T-helper 17 cell (primary cell): Measurements from ENCODE around the gene INTS14. TPM values are rescaled to one million over a fixed set of nuclear protein-coding genes. Genes with fewer than 3 reads are reported as not detected.
"Not testable (repeated sequence)": the region's sequence is repeated elsewhere in the genome, so short reads cannot be mapped to it uniquely, and the experiment has no call there.

Experiments
- ATAC-seq: fragments of 150-1000 bp; cut with Tn5 transposase; 2 replicates; pipeline ENCODE4 v1.10.0; 2021; ENCODE audit warnings: mild to moderate bottlenecking, moderate library complexity
- DNase-seq, 3 donors: peaks; one replicate each; pipeline versions ENCODE4 v3.0.0 to v3.0.0-alpha.2; 2020 to 2021
- H3K9me3 ChIP-seq: one replicate; pipeline ENCODE4 v1.7.0; 2013; ENCODE audit warnings: low read length, mild to moderate bottlenecking; ENCODE audit not compliant: control insufficient read depth, poor library complexity, severe bottlenecking
- H3K27ac Mint-ChIP-seq: one replicate; pipeline ENCODE4 v1.8.0; 2022; ENCODE audit warnings: mild to moderate bottlenecking, moderate library complexity, mixed read lengths
- H3K27me3 Mint-ChIP-seq: one replicate; pipeline ENCODE4 v1.8.0; 2022; ENCODE audit warnings: mixed read lengths
- H3K36me3 Mint-ChIP-seq: one replicate; pipeline ENCODE4 v1.8.0; 2022; ENCODE audit warnings: low read depth, mixed read lengths
- H3K4me1 Mint-ChIP-seq: one replicate; pipeline ENCODE4 v1.8.0; 2022; ENCODE audit warnings: mild to moderate bottlenecking, mixed read lengths
- H3K4me3 Mint-ChIP-seq: one replicate; pipeline ENCODE4 v1.8.0; 2022; ENCODE audit warnings: mild to moderate bottlenecking, moderate library complexity, mixed read lengths
- total RNA-seq, 4 donors: library from RNA in 2 of 4; stranded (reverse) in 2 of 4; gene quantifications; one replicate each; pipeline ENCODE4 v1.2.3 and lab custom pipeline; 2022 to 2026

Gene INTS14
- total RNA-seq, 2 donors from 2014 or later, result 19.2 to 23.7 TPM

GRCh38 chr15:65556622-65557021 lies 54.3 kb downstream of the INTS14 start:
- Mint-ChIP-seq H3K27ac (no peak overlapping the region), H3K4me1 (no peaks in the 10 kb centered on the region), H3K27me3 (no peaks in the 10 kb centered on the region), H3K4me3 (no peak overlapping the region), H3K36me3 (peaks cover 4% of the 10 kb centered on the region)
- ATAC-seq, result no peak
- no peaks in the 10 kb centered on the region for H3K9me3 ChIP-seq
- DNase-seq, result no peak

GRCh38 chr15:65553691-65554090 lies 57.2 kb downstream of the INTS14 start:
- Mint-ChIP-seq H3K27me3 (no peaks in the 10 kb centered on the region), H3K36me3 (peaks cover 2% of the 10 kb centered on the region), H3K27ac (no peak overlapping the region), H3K4me3 (no peak overlapping the region), H3K4me1 (peaks cover 13% of the 10 kb centered on the region)
- H3K9me3 ChIP-seq, result no peaks in the 10 kb centered on the region
- DNase-seq, result no peak
- no peak for ATAC-seq

GRCh38 chr15:65552851-65553250 lies 58.1 kb downstream of the INTS14 start:
- not testable (repeated sequence) for DNase-seq, H3K36me3 Mint-ChIP-seq, ATAC-seq, H3K27ac Mint-ChIP-seq, H3K27me3 Mint-ChIP-seq, H3K9me3 ChIP-seq, H3K4me3 Mint-ChIP-seq
- peaks cover 13% of the 10 kb centered on the region for H3K4me1 Mint-ChIP-seq

GRCh38 chr15:65551183-65551582 lies 59.7 kb downstream of the INTS14 start:
- Mint-ChIP-seq H3K27ac (peak overlapping the region; percentile 79), H3K36me3 (no peaks in the 10 kb centered on the region), H3K4me3 (no peak overlapping the region), H3K27me3 (no peaks in the 10 kb centered on the region), H3K4me1 (peaks cover 16% of the 10 kb centered on the region)
- DNase-seq, result no peak
- no peak for ATAC-seq
- no peaks in the 10 kb centered on the region for H3K9me3 ChIP-seq

- H3K9me3 ChIP-seq, result no peaks in the 10 kb centered on the region
- Mint-ChIP-seq H3K27ac (peak overlapping the region; percentile 79), H3K27me3 (no peaks in the 10 kb centered on the region), H3K36me3 (no peaks in the 10 kb centered on the region), H3K4me1 (peaks cover 16% of the 10 kb centered on the region), H3K4me3 (no peak overlapping the region)
- DNase-seq (no peak), ATAC-seq (no peak)
Observed at GRCh38 chr15:65550681-65551098, 60.2 kb downstream of the INTS14 start.

- not testable (repeated sequence) for DNase-seq, H3K9me3 ChIP-seq, H3K4me3 Mint-ChIP-seq, H3K36me3 Mint-ChIP-seq, ATAC-seq, H3K27me3 Mint-ChIP-seq, H3K27ac Mint-ChIP-seq
- peaks cover 16% of the 10 kb centered on the region for H3K4me1 Mint-ChIP-seq
Observed at GRCh38 chr15:65549288-65549687, 61.6 kb downstream of the INTS14 start.

- H3K9me3 ChIP-seq, result no peaks in the 10 kb centered on the region
- Mint-ChIP-seq H3K4me1 (peaks cover 18% of the 10 kb centered on the region), H3K4me3 (no peak overlapping the region), H3K27me3 (no peaks in the 10 kb centered on the region), H3K36me3 (no peaks in the 10 kb centered on the region), H3K27ac (no peak overlapping the region)
- DNase-seq, result no peak
- no peak for ATAC-seq
Observed at GRCh38 chr15:65547841-65548240, 63.1 kb downstream of the INTS14 start.

GRCh38 chr15:65541231-65541820 lies 69.6 kb downstream of the INTS14 start:
- ATAC-seq, result no peak
- Mint-ChIP-seq H3K36me3 (peaks cover 3% of the 10 kb centered on the region), H3K4me3 (no peak overlapping the region), H3K27ac (no peak overlapping the region), H3K4me1 (peaks cover 23% of the 10 kb centered on the region), H3K27me3 (no peaks in the 10 kb centered on the region)
- DNase-seq, result no peak
- no peaks in the 10 kb centered on the region for H3K9me3 ChIP-seq

- H3K9me3 ChIP-seq, result no peaks in the 10 kb centered on the region
- no peaks in the 10 kb centered on the region for H3K27me3 Mint-ChIP-seq
- peaks cover 3% of the 10 kb centered on the region for H3K36me3 Mint-ChIP-seq
- H3K4me1 Mint-ChIP-seq, result peaks cover 28% of the 10 kb centered on the region
- ATAC-seq, result no peak
- no peak for DNase-seq
- no peak overlapping the region for H3K4me3 Mint-ChIP-seq
- peak overlapping the region; percentile 19 for H3K27ac Mint-ChIP-seq
Observed at GRCh38 chr15:65540314-65540713, 70.6 kb downstream of the INTS14 start.

GRCh38 chr15:65535192-65535591 lies 75.7 kb downstream of the INTS14 start:
- ATAC-seq (no peak), DNase-seq (no peak)
- Mint-ChIP-seq H3K4me3 (no peak overlapping the region), H3K27ac (no peak overlapping the region), H3K36me3 (peaks cover 5% of the 10 kb centered on the region), H3K27me3 (no peaks in the 10 kb centered on the region), H3K4me1 (peaks cover 32% of the 10 kb centered on the region)
- H3K9me3 ChIP-seq, result no peaks in the 10 kb centered on the region

- H3K9me3 ChIP-seq, result no peaks in the 10 kb centered on the region
- no peaks in the 10 kb centered on the region for H3K27me3 Mint-ChIP-seq
- H3K27ac Mint-ChIP-seq, result no peak overlapping the region
- peaks cover 29% of the 10 kb centered on the region for H3K4me1 Mint-ChIP-seq
- no peak for ATAC-seq
- no peak overlapping the region for H3K4me3 Mint-ChIP-seq
- peaks cover 5% of the 10 kb centered on the region for H3K36me3 Mint-ChIP-seq
- no peak for DNase-seq
Observed at GRCh38 chr15:65533057-65533756, 77.7 kb downstream of the INTS14 start.

GRCh38 chr15:65532738-65533051 lies 78.2 kb downstream of the INTS14 start:
- Mint-ChIP-seq H3K27me3 (no peaks in the 10 kb centered on the region), H3K4me3 (no peak overlapping the region), H3K36me3 (peaks cover 2% of the 10 kb centered on the region), H3K27ac (no peak overlapping the region), H3K4me1 (peaks cover 27% of the 10 kb centered on the region)
- no peak for DNase-seq
- ATAC-seq, result no peak
- H3K9me3 ChIP-seq, result no peaks in the 10 kb centered on the region

- peak within 1 kb of the TSS; percentile 85 for H3K4me3 Mint-ChIP-seq
- no peaks in the 10 kb centered on the region for H3K27me3 Mint-ChIP-seq
- peak; percentile 98 for ATAC-seq
Observed at GRCh38 chr15:65530318-65531111, 80.4 kb downstream of the INTS14 start, which contains the start of gene HACD3. Gene HACD3 (plus strand): TSS chr15:65530463. CDS start chr15:65530632, 169 bp downstream.

More at GRCh38 chr15:65530318-65531111, 80.4 kb downstream of the INTS14 start, which contains the start of gene HACD3:
- H3K36me3 Mint-ChIP-seq, result peaks cover 2% of the 10 kb centered on the region
- H3K9me3 ChIP-seq, result no peaks in the 10 kb centered on the region
- H3K4me1 Mint-ChIP-seq, result peaks cover 22% of the 10 kb centered on the region
- DNase-seq, result peak; percentile 83 to 92 (median 90)
- peak within 1 kb of the TSS; percentile 84 for H3K27ac Mint-ChIP-seq
